GM21825 (cell line): Measurements from ENCODE around the gene SRRT.
A peak's percentile ranks its signal among the peaks of the same experiment; 100 is the strongest.
"Not testable (repeated sequence)": the region's sequence is repeated elsewhere in the genome, so short reads cannot be mapped to it uniquely, and the experiment has no call there.

Experiments
- ATAC-seq: cut with Tn5 transposase; IDR thresholded peaks from one replicate; pipeline ENCODE4 v1.9.1; 2021; ENCODE audit warnings: mild to moderate bottlenecking, moderate library complexity; ENCODE audit not compliant: unreplicated experiment

The SRRT gene

DNA sequence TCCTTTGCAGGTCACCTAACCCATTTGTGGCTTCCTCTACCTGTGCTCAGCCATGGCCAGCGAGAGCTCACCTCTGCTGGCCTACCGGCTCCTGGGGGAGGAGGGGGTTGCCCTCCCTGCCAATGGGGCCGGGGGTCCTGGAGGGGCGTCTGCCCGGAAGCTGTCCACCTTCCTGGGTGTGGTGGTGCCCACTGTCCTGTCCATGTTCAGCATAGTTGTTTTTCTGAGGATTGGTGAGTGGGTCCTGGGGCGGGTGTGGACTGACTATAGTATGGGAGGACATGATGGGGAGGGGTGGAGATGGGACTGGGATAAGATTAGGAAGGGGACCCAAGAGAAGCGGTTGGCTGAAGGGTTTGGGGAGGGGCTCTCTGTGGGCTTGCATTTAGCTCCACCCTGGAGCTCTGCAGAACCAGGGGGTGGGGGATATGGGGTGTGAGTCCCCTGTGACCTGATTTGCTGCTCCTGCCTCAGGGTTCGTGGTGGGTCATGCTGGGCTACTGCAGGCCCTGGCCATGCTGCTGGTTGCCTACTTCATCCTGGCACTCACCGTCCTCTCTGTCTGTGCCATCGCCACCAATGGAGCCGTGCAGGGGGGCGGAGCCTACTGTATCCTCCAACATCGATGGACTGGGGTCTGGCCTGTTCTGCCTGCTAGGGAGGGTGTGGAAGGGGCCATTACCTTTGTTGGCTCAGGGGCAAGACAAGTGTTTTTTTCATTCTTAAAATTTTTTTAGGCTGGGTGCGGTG is 20.6 kb upstream of the SRRT start:
- ATAC-seq: no peak

DNA sequence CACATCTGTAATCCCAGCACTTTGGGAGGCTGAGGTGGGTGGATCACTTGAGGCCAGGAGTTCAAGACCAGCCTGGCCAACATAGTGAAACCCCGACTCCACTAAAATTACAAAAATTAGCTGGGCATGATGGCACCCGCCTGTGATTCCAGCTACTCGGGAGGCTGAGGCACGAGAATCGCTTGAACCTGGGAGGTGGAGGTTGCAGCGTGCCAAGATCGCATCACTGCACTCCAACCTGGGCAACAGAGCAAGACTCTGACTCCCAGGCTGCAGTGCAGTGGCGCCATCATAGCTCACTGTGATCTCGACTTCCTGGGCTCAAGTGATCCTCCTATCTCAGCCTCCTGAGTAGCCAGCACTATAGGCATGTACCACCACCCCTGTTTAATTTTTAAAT is 20.0 kb upstream of the SRRT start:
- ATAC-seq: not testable (repeated sequence)

DNA sequence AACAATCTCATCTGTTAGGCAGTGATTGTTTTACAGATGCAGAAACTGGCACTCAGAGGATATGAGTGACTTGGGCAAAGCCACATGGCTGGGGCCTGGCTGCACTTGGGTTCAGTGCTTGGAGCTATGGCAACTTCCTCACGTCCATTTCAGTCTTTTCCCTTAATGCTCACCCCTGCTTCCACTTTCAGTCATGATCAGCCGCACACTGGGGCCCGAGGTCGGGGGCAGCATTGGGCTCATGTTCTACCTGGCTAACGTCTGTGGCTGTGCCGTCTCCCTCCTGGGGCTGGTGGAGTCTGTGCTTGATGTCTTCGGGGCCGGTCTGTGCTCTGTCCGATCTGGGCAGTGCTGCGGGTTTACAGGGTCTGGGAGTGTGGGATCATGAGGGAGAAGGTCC is 19.4 kb upstream of the SRRT start:
- ATAC-seq: no peak

DNA sequence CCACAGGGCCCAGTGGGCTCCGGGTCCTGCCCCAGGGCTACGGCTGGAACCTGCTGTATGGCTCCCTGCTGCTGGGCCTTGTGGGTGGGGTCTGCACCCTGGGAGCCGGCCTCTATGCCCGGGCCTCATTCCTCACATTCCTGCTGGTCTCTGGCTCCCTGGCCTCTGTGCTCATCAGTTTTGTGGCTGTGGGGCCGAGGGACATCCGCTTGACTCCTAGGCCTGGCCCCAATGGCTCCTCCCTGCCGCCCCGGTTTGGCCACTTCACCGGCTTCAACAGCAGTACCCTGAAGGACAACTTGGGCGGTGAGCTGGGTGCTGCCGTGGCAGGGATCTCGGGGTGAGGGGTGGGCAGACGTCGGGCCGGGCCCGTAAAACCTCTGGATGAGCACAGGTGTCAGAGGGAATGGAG is 18.0 kb upstream of the SRRT start:
- no peak for ATAC-seq

- ATAC-seq: no peak
These were observed 15.0 kb upstream of the SRRT start for GRCh38 chr7:100859856-100860255.

GRCh38 chr7:100860702-100861615 is 13.9 kb upstream of the SRRT start:
- ATAC-seq: no peak

DNA sequence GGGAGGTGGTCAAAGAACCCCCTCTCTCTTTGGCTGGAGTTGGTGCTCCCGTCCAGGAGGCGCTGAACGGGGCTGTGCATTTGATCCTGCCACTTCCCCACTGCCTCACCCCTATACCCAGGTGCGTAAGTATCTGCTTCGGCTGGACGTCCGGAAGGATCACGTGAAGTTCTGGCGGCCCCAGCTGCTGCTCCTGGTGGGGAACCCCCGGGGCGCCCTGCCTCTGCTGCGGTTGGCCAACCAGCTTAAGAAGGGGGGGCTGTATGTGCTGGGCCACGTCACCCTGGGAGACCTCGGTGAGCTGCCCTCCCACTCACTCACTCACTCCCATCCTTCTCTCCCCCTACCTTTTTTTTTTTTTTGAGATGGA is 13.3 kb upstream of the SRRT start:
- no peak for ATAC-seq

DNA sequence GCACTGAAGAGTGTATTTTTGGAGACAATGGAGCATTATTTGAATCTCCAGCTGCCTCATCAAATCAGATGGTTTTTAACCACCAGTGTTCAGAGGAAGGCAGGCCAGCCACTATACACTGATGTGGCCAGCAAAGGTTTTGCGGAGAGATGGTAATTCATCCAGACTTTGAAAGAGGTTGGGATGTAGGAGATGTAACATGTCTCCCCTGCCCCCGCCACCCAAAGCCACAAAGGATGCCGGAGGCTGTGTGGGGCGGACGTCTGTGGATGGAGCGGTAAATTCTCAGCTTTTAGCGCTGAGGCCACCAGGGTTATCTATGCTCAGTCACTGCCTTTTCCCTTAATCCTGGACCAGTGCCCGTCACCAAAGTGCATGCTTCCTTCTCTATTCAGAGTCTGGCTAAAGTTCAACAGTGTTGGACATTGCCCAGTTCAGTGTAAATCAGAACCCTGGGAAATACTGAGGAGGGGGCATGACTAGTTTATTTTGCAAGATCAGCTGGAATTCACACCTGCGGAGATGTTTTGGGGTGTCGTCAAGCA is 11.4 kb upstream of the SRRT start:
- ATAC-seq: no peak

DNA sequence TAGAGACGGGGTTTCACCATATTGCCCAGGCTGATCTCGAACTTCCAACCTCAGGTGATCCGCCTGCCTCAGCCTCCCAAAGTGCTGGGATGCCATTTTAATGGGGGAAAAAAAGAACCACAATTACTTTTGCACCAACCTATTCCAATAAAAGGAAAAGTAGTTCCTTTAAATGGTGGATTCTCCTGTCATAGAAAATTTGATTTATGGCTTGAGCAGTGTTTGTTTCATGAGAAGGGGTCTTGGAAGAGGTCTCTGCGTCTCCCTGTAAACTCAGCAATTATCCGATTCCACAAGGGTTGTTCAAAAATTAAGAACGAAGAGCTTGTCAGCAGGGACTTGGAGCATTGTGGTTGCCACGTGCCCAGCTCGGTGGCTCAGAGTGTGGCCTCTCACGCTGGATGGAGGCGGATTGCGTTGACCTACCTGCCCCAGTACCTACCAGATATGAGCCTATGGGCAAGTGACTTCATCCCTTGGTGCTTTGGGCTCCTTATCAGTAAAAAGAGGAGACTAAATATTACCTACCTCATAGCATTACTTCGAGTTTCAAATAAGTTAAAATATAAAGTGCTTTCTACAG is 10.5 kb upstream of the SRRT start:
- ATAC-seq: no peak

DNA sequence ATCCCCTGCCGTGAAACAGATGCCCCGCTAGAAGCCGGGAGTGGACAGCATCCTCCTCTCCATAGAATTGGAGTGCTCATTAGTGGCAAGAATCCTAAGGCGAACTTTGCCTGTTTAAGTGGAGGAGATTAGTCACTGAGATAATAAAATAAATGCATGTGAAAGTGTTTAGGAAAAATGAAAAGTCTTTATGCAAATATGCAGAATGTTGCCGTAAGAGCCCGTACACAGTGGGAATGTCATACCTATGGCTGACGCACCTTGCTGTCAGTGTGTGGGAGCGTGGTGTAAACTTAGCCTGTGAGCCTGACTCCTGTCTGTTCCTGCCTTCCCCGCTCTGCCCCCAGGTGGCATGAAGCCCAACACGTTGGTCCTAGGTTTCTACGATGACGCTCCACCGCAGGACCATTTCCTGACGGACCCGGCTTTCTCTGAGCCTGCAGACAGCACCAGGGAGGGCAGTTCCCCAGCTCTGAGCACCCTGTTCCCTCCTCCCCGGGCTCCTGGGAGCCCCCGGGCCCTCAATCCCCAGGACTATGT is 9.5 kb upstream of the SRRT start:
- ATAC-seq: no peak

DNA sequence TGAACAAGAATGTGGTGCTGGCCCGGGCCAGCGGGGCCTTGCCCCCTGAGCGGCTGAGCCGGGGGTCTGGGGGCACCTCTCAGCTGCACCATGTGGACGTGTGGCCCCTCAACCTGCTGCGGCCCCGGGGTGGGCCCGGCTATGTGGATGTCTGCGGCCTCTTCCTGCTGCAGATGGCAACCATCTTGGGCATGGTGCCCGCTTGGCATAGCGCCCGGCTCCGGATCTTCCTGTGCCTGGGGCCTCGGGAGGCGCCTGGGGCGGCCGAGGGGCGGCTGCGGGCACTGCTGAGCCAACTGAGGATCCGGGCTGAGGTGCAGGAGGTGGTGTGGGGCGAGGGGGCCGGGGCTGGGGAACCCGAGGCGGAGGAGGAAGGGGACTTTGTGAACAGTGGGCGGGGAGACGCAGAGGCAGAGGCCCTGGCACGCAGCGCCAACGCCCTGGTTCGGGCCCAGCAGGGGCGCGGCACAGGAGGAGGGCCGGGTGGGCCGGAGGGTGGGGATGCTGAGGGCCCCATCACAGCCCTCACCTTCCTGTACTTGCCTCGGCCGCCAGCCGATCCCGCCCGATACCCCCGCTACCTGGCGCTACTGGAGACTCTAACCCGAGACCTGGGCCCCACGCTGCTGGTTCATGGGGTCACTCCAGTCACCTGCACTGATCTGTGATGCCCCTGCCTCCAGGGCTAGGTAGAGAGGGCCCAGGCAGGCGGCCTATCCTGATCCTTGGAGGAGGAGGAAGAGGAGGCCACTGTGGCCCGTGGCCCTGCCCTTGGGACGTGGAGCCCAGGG is 8.8 kb upstream of the SRRT start:
- ATAC-seq: no peak

- no peak for ATAC-seq
These were observed 8.2 kb upstream of the SRRT start for GRCh38 chr7:100866729-100867039.

DNA sequence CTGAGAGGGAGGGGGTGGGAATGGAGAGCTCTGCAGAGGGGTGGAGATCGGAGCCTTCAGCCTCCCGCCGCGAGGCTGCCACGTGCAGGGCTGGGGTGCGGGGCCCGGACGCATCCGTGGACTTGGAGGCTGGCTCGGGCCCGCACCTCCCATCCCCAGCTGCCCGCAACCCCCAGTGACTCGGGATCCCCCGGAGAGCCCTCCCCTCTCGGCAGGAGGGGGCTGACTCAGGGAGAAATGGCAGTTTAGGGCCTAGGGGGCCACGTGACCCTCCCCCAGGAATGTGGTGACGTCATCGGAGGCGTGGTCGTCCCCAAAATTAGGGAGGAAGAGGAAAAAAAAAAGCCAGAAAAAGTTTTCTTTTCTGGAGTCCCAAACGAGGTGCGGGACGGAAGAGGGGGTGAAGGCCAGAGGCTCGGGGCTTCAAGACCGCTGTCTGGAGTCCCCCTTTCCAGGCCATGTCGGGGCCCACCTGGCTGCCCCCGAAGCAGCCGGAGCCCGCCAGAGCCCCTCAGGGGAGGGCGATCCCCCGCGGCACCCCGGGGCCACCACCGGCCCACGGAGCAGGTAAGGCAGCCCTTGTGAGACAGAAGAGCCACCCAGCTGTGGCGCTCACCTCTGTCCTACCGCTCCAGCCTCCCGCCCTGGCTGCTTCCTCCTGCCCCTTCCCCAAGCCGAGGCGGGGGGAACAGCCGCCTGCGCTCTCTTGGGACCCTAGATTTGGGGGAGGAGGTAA is 7.7 kb upstream of the SRRT start, which contains the start of gene TRIP6:
Gene TRIP6 (plus strand): TSS at position 348 of the 736 bp plus-strand sequence. CDS start 111 bp downstream, at position 459.
- ATAC-seq: peak; percentile 41

GRCh38 chr7:100867776-100868485 is 7.0 kb upstream of the SRRT start:
- no peak for ATAC-seq

- ATAC-seq: no peak
These were observed 1.2 kb upstream of the SRRT start for GRCh38 chr7:100873599-100874299.

- ATAC-seq: no peak
These were observed 665 bp upstream of the SRRT start for GRCh38 chr7:100874300-100874576.

DNA sequence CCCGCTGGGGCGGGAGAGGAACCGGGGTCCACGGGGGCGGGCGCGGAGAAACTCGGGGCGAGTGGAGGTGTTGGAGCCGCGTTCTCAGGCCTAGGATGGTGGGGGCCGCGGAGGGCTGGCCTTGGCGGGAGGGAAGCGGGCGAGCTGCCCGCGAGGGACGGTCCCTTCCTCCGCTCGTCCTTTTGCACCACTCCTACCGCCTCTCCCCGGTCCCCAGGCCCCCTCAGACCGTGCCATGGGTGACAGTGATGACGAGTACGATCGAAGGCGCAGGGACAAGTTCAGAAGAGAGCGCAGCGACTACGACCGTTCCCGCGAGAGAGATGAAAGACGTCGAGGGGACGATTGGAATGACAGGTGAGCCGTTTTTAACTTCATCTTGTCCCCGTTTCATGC is 451 bp downstream of the SRRT start:
- ATAC-seq: peak; percentile 30

DNA sequence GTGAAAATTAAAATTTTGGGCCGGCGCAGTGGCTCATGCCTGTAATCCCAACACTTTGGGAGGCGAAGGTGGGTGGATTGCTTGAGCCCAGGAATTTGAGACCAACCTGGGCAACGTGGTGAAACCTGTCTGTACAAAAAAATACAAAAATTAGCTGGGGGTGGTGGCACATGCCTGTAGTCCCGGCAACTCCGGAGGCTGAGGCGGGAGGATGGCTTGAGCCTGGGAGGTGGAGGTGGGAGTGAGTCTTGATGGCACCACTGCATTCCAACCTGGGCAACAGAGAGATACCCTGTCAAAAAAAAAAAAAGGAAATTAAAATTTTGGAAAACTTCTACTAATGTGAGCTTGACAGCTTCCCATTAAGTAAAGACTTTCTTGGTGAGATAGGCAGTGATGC is 3.1 kb downstream of the SRRT start:
- ATAC-seq: no peak

- no peak for ATAC-seq
These were observed 3.8 kb downstream of the SRRT start for GRCh38 chr7:100878685-100879084.
